Epithelial cell of alveolus of lung (primary cell): Measurements from ENCODE around the gene IL17RD. TPM values are rescaled to one million over a fixed set of nuclear protein-coding genes. Genes with fewer than 3 reads are reported as not detected.

ENCODE experiments used
- total RNA-seq: library from RNA; depleted of rRNA; stranded (reverse); fragments of >200 nt; gene quantifications from 2 replicates; pipeline ENCODE4 v1.2.1, GENCODE V29; 2015

The IL17RD gene
- 2.3 and 2.4 TPM in 2 replicates for total RNA-seq

DNA sequence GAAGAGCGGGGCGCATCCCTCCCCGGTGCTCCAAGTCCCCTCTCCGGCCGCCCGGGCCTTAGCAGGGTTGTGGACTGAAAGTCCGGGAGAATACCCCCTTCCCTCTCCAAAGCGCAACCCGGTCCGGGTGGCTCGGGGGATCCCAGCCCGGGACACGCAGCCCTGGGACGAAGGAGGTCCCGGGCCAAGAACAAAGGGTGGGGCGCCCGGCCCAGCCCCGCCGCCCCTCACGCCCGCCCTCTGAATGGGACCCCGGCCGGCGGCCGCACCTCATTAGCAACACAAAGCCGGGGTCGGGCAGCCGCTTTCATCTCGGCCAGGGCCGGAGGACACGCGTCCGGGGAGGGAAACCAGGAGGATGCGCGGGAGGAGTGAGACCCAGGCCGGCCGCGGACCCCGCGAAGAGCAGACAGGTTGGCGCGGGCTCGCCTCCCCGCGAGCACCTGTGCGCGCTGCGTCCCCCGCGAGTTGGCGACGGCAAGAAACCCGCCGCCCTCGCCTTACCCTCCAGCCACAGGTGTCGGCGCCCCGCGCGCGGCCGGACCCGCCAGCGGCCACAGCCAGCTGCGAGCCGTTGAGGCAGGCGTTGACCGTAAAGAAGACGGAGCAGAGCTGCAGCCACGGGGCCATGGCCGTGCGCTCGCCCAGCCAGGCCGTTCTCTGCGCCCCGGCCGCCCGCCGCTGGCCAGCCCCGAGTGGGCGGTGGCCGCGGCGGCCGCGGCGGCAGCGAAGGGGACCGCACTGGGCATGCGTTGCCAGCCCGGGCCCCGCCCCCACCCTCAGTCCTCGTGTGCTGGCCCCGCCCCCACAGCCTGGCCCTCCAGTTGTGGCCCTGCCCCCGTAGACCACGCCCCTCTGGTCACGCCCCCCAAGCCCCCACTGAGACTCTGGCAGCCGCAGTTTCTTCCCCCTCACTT, at the start of gene IL17RD:
Gene IL17RD (minus strand): TSS at position 697 of the 917 bp plus-strand sequence. CDS start 67 bp downstream, at position 630.

GRCh38 chr3:57199895-57200297, 34.7 kb upstream of the IL17RD start, which contains the start of gene HESX1:
TSS of gene HESX1 (minus strand) at chr3:57199978. CDS start at chr3:57199918, 60 bp downstream.

GRCh38 chr3:57060089-57060821, 104.9 kb downstream of the IL17RD start, which contains the start of gene SPATA12:
TSS of gene SPATA12 (plus strand) at chr3:57060664. CDS start at chr3:57073695, 13,031 bp downstream.

Other genes with a start within 250 kb of the IL17RD start
- gene SPATA12, start 104.7 kb downstream of the IL17RD start, total RNA-seq, result not detected in 2 replicates
- gene HESX1, start 34.6 kb upstream of the IL17RD start, total RNA-seq, result 0.72 TPM in 1 of 2 replicates, not detected in the other
- gene APPL1, start 62.4 kb upstream of the IL17RD start, total RNA-seq, result 28.7 and 29.0 TPM in 2 replicates
- not detected in 2 replicates for gene ASB14, start 127.3 kb upstream of the IL17RD start, total RNA-seq